GM23248 (cell line): Measurements from ENCODE around the gene CYTH4.

ENCODE experiments used
- EZH2 ChIP-seq: fragments of 200-600 bp; sonication (generic); IDR thresholded peaks from 2 replicates; pipeline ENCODE4 v1.6.1; 2018; ENCODE audit warnings: antibody characterized with exemption, mild to moderate bottlenecking; ENCODE audit not compliant: insufficient read depth, poor library complexity, severe bottlenecking
- EZH2phosphoT487 ChIP-seq: fragments of 200-600 bp; sonication (generic); IDR thresholded peaks from 2 replicates; pipeline ENCODE4 v1.6.1; 2018; ENCODE audit warnings: antibody characterized with exemption, moderate library complexity, mild to moderate bottlenecking, low read depth; ENCODE audit not compliant: insufficient read depth

- TF ChIP-seq EZH2phosphoT487 = no peak
- no peak for TF ChIP-seq EZH2
Measured at GRCh38 chr22:37353839-37354238, 71.5 kb downstream of the CYTH4 start.
